GM12878 (cell line): Measurements from ENCODE around the gene RGS16.

ENCODE experiments used
- CTCF ChIP-seq, 3 experiments: IDR thresholded peaks in 2 of 3; conservative IDR thresholded peaks in 1 of 3; 2 replicates each; pipeline ENCODE4 v1.5.1; 2011; ENCODE audit warnings: low read depth in 3 of 3, low read length in 3 of 3, mild to moderate bottlenecking in 3 of 3, control low read depth in 2 of 3, moderate library complexity in 2 of 3, inconsistent platforms in 1 of 3, mixed read lengths in 1 of 3; ENCODE audit not compliant: control insufficient read depth in 2 of 3, insufficient read depth in 1 of 3; ENCODE audit errors: extremely low read depth in 1 of 3
- EED ChIP-seq: sonication (generic); IDR thresholded peaks from 2 replicates; pipeline ENCODE4 v1.6.1; 2016; ENCODE audit warnings: antibody characterized with exemption, low read depth
- EP300 ChIP-seq, 2 experiments: fragments of 150-350 bp in 1 of 2; IDR thresholded peaks; 2 replicates each; pipeline ENCODE4 v1.6.1; 2011 to 2012; ENCODE audit warnings: low read depth in 2 of 2, low read length in 2 of 2, borderline replicate concordance in 1 of 2, improper control_type of control experiment in 1 of 2, inconsistent platforms in 1 of 2; ENCODE audit not compliant: control insufficient read depth in 1 of 2
- POLR2AphosphoS5 ChIP-seq: IDR thresholded peaks from 2 replicates; pipeline ENCODE4 v1.6.1; 2011; ENCODE audit warnings: mild to moderate bottlenecking, low read length, inconsistent platforms
- RFX5 ChIP-seq: IDR thresholded peaks from 2 replicates; pipeline ENCODE4 v1.6.1; 2011; ENCODE audit warnings: low read depth, low read length, improper control_type of control experiment
- TARDBP ChIP-seq: IDR thresholded peaks from 2 replicates; pipeline ENCODE4 v1.6.1; 2016; ENCODE audit warnings: borderline replicate concordance
- YY1 ChIP-seq: IDR thresholded peaks from 2 replicates; pipeline ENCODE4 v1.6.1; 2011; ENCODE audit warnings: low read depth, mild to moderate bottlenecking, low read length

GRCh38 chr1:182564406-182565004, 39.7 kb downstream of the RGS16 start:
- TF ChIP-seq EED (no peak), EP300 (IDR thresholded peaks at IDR 0.05; ENCODE audit: borderline replicate concordance in 1 of 2, control insufficient read depth in 1 of 2, low read depth in 2 of 2, low read length in 2 of 2) (no peak), RFX5 (no peak), YY1 (no peak), POLR2AphosphoS5 (no peak), CTCF (IDR thresholded peaks at IDR 0.05 in 2 of 3, conservative IDR thresholded peaks at IDR 0.05 in 1 of 3; ENCODE audit: control insufficient read depth in 2 of 3, extremely low read depth in 1 of 3, insufficient read depth in 1 of 3, low read depth in 3 of 3, low read length in 3 of 3) (no peak), TARDBP (no peak)
